HepG2 (cell line): Measurements from ENCODE around the gene TOP2A. TPM values are rescaled to one million over a fixed set of nuclear protein-coding genes. Genes with fewer than 3 reads are reported as not detected.

Source experiments
- ATF7-NPFF ChIP-seq: sonication (generic); formaldehyde crosslinking; IDR thresholded peaks from 2 replicates; pipeline ENCODE4 v1.8.1; 2023; ENCODE audit warnings: mild to moderate bottlenecking, low read depth, missing genetic modification reagents, moderate library complexity
- E2F5 ChIP-seq: sonication (generic); formaldehyde crosslinking; conservative IDR thresholded peaks from 2 replicates; pipeline ENCODE4 v1.4.0; 2020; ENCODE audit warnings: missing genetic modification reagents
- ELF3 ChIP-seq: IDR thresholded peaks from 2 replicates; pipeline ENCODE4 v1.6.1; 2016; ENCODE audit warnings: missing genetic modification reagents, missing compliant biosample characterization
- ESRRA ChIP-seq: sonication (generic); formaldehyde crosslinking; IDR thresholded peaks from 2 replicates; pipeline ENCODE4 v1.5.1; 2020; ENCODE audit warnings: mild to moderate bottlenecking, low read depth, missing genetic modification reagents
- FOXP1 ChIP-seq, 2 experiments: fragments of 450-650 bp in 1 of 2; IDR thresholded peaks; 2 replicates each; pipeline ENCODE4 v1.6.1; 2017 to 2018; ENCODE audit warnings: antibody characterized with exemption in 1 of 2
- GMEB1 ChIP-seq: sonication (generic); formaldehyde crosslinking; IDR thresholded peaks from 2 replicates; pipeline ENCODE4 v1.5.1; 2020; ENCODE audit warnings: missing genetic modification reagents, mild to moderate bottlenecking, borderline replicate concordance
- HOXD1 ChIP-seq: sonication (generic); formaldehyde crosslinking; IDR thresholded peaks from 2 replicates; pipeline ENCODE4 v1.5.0; 2020; ENCODE audit warnings: missing genetic modification reagents
- MAZ ChIP-seq, 2 experiments: sonication (generic) in 1 of 2; formaldehyde crosslinking in 1 of 2; IDR thresholded peaks; 2 replicates each; pipeline versions ENCODE4 v1.5.0 to v1.6.1; 2012 to 2020; ENCODE audit warnings: low read depth in 2 of 2, mild to moderate bottlenecking in 2 of 2, borderline replicate concordance in 1 of 2, improper control_type of control experiment in 1 of 2, low read length in 1 of 2, missing genetic modification reagents in 1 of 2, moderate library complexity in 1 of 2
- NFIC ChIP-seq: IDR thresholded peaks from 2 replicates; pipeline ENCODE4 v1.6.1; 2012; ENCODE audit warnings: mild to moderate bottlenecking, low read length, inconsistent platforms
- RAD51 ChIP-seq: fragments of 450-650 bp; IDR thresholded peaks from 2 replicates; pipeline ENCODE4 v1.6.1; 2016; ENCODE audit warnings: borderline replicate concordance
- SIX4 ChIP-seq: sonication (generic); formaldehyde crosslinking; IDR thresholded peaks from 2 replicates; pipeline ENCODE4 v1.4.0; 2020; ENCODE audit warnings: missing genetic modification reagents
- WIZ ChIP-seq: sonication (generic); formaldehyde crosslinking; IDR thresholded peaks from 2 replicates; pipeline ENCODE4 v1.5.1; 2020; ENCODE audit warnings: mild to moderate bottlenecking, missing genetic modification reagents
- XBP1 ChIP-seq: sonication (generic); formaldehyde crosslinking; IDR thresholded peaks from 2 replicates; pipeline ENCODE4 v1.5.0; 2020; ENCODE audit warnings: missing genetic modification reagents
- ZNF121 ChIP-seq: sonication (generic); formaldehyde crosslinking; IDR thresholded peaks from 2 replicates; pipeline ENCODE4 v1.5.0; 2020; ENCODE audit warnings: mild to moderate bottlenecking, missing genetic modification reagents
- polyA plus RNA-seq, 8 experiments: library from polyadenylated mRNA; depleted of rRNA in 3 of 8; stranded (reverse) in 7 of 8; unstranded in 1 of 8; fragments of >200 nt; fragmentation: Illumina TruSeq in 4 of 8; extraction: Trizol in 4 of 8; gene quantifications; 2 replicates each; pipeline versions ENCODE4 v1.2.1 to v1.2.3, GENCODE V29; 2011 to 2016; ENCODE audit warnings: low read depth in 4 of 8, missing spikeins in 1 of 8, mixed read lengths in 1 of 8; ENCODE audit not compliant: insufficient read depth in 1 of 8
- total RNA-seq, 5 experiments: library from RNA; depleted of rRNA; stranded (reverse); fragments of >200 nt; fragmentation: Illumina TruSeq; extraction: Trizol; gene quantifications; 2 replicates each; pipeline ENCODE4 v1.2.3, GENCODE V29; 2016; ENCODE audit warnings: low read depth in 1 of 5
- TF ChIP-seq, protein P1 (sequence below), 2 experiments: fragments of 450-650 bp in 1 of 2; sonication (generic) in 1 of 2; formaldehyde crosslinking in 1 of 2; IDR thresholded peaks; 2 replicates each; pipeline versions ENCODE4 v1.6.1 to v1.8.0; 2016 to 2022; ENCODE audit warnings: antibody characterized with exemption in 1 of 2, mild to moderate bottlenecking in 1 of 2, missing genetic modification reagents in 1 of 2
- TF ChIP-seq, protein P2 (sequence below): sonication (generic); formaldehyde crosslinking; IDR thresholded peaks from 2 replicates; pipeline ENCODE4 v1.4.0; 2020; ENCODE audit warnings: low read depth, mild to moderate bottlenecking, missing genetic modification reagents

The TOP2A gene
- total and polyA plus RNA-seq, 2 of the 13 experiments (the other 11 are each of a cell fraction or from before 2014, with no cell fraction given) = 108 to 327 TPM

- TF ChIP-seq E2F5 (CRISPR knock-in tag) = no peak
- TF ChIP-seq RAD51 = no peak
- TF ChIP-seq, protein P1, sequence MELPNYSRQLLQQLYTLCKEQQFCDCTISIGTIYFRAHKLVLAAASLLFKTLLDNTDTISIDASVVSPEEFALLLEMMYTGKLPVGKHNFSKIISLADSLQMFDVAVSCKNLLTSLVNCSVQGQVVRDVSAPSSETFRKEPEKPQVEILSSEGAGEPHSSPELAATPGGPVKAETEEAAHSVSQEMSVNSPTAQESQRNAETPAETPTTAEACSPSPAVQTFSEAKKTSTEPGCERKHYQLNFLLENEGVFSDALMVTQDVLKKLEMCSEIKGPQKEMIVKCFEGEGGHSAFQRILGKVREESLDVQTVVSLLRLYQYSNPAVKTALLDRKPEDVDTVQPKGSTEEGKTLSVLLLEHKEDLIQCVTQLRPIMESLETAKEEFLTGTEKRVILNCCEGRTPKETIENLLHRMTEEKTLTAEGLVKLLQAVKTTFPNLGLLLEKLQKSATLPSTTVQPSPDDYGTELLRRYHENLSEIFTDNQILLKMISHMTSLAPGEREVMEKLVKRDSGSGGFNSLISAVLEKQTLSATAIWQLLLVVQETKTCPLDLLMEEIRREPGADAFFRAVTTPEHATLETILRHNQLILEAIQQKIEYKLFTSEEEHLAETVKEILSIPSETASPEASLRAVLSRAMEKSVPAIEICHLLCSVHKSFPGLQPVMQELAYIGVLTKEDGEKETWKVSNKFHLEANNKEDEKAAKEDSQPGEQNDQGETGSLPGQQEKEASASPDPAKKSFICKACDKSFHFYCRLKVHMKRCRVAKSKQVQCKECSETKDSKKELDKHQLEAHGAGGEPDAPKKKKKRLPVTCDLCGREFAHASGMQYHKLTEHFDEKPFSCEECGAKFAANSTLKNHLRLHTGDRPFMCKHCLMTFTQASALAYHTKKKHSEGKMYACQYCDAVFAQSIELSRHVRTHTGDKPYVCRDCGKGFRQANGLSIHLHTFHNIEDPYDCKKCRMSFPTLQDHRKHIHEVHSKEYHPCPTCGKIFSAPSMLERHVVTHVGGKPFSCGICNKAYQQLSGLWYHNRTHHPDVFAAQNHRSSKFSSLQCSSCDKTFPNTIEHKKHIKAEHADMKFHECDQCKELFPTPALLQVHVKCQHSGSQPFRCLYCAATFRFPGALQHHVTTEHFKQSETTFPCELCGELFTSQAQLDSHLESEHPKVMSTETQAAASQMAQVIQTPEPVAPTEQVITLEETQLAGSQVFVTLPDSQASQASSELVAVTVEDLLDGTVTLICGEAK (IDR thresholded peaks at IDR 0.05) = no peak
- TF ChIP-seq, protein P1 (CRISPR knock-in tag; IDR thresholded peaks at IDR 0.05) = peak; percentile 16; the same call in 1 of the 2 replicates
- TF ChIP-seq ESRRA = peak; percentile 37; the same call in 1 of the 2 replicates
- TF ChIP-seq MAZ (IDR thresholded peaks at IDR 0.05; ENCODE audit: borderline replicate concordance, low read depth, low read length) = peak; percentile 72; the same call in 1 of the 2 replicates
- peak; percentile 87 for TF ChIP-seq MAZ (CRISPR knock-in tag; IDR thresholded peaks at IDR 0.05; ENCODE audit: low read depth)
- 0 out of 2 replicates have a peak, but pooled peaks have one; percentile 64 for TF ChIP-seq NFIC
- TF ChIP-seq WIZ (CRISPR knock-in tag) = peak; percentile 47; the same call in 1 of the 2 replicates
- TF ChIP-seq SIX4 (CRISPR knock-in tag) = no peak
- no peak for TF ChIP-seq FOXP1 (IDR thresholded peaks at IDR 0.05)
- peak; percentile 91 for TF ChIP-seq FOXP1 (CRISPR knock-in tag; IDR thresholded peaks at IDR 0.05)
- no peak for TF ChIP-seq ATF7-NPFF
- TF ChIP-seq HOXD1 (CRISPR knock-in tag) = no peak
- TF ChIP-seq, protein P2, sequence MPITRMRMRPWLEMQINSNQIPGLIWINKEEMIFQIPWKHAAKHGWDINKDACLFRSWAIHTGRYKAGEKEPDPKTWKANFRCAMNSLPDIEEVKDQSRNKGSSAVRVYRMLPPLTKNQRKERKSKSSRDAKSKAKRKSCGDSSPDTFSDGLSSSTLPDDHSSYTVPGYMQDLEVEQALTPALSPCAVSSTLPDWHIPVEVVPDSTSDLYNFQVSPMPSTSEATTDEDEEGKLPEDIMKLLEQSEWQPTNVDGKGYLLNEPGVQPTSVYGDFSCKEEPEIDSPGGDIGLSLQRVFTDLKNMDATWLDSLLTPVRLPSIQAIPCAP (CRISPR knock-in tag) = no peak
- TF ChIP-seq GMEB1 (CRISPR knock-in tag) = peak; percentile 44; the same call in 1 of the 2 replicates
- no peak for TF ChIP-seq XBP1 (CRISPR knock-in tag)
- peak; percentile 98 for TF ChIP-seq ELF3 (CRISPR knock-in tag)
- no peak; the same call in 1 of the 2 replicates for TF ChIP-seq ZNF121 (CRISPR knock-in tag)
These were observed 64.8 kb downstream of the TOP2A start (continued) for GRCh38 chr17:40352779-40353394.
